ENCODE results near the gene IL31RA. TPM values are rescaled to one million over a fixed set of nuclear protein-coding genes. Genes with fewer than 3 reads are reported as not detected.

IL31RA gene
- total RNA-seq, 1 donor from 2014 or later, result not detected

DNA sequence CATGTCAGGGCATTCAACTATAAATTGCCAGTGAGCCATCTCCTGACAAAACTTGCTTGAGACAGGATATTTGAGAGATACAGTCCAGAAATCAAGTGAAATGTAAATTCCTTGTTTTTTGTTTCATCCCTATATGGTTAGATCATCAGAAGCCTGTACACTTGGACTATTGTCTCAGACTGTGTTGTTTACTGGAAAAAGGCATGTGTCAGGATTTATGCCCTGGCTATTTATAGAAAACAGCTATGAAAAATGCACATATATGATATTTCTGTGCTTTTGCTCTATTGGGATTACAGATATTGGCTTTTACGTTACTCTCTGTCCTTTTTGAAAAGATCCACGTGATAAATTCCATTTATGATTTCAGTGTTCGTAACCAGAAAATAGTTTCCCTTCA lies 44.2 kb downstream of the IL31RA start:
- Mint-ChIP-seq H3K36me3 (ENCODE audit: low read depth) (no peaks in the 10 kb centered on the region), H3K27me3 (ENCODE audit: low read depth) (peaks cover 3% of the 10 kb centered on the region), H3K4me1 (ENCODE audit: low read depth) (peaks cover 26% of the 10 kb centered on the region), H3K4me3 (ENCODE audit: low read depth) (no peak overlapping the region), H3K27ac (no peak overlapping the region), H3K9me3 (no peaks in the 10 kb centered on the region)
- intact Hi-C loops (cut with micrococcal nuclease), result no loop called here
- no peak for DNase-seq (ENCODE audit: low spot score)

DNA sequence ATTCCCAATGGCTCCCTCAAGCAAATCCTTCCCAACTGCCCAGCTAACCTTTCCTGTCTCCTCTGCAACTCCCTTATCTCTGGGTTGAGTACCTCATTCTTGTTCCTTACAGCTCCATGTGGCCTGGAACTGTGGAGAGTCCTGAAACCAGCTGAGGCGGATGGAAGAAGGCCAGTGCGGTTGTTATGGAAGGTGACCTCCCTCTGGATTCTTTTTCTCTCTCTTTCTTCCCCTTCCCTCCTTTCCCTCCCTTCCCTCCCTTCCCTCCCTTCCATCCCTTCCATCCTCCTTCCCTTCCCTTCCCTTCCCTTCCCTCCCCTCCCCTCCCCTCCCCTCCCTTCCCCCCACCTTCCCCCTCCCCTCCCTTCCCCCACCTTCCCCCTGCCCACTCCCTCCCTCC lies 45.1 kb downstream of the IL31RA start:
- H3K9me3 Mint-ChIP-seq, result no peaks in the 10 kb centered on the region
- H3K4me1 Mint-ChIP-seq (ENCODE audit: low read depth), result peaks cover 34% of the 10 kb centered on the region
- H3K27ac Mint-ChIP-seq, result no peak overlapping the region
- intact Hi-C loops (cut with micrococcal nuclease), result no loop called here
- H3K4me3 Mint-ChIP-seq (ENCODE audit: low read depth), result no peak overlapping the region
- H3K36me3 Mint-ChIP-seq (ENCODE audit: low read depth), result no peaks in the 10 kb centered on the region
- DNase-seq (ENCODE audit: low spot score), result no peak
- peaks cover 3% of the 10 kb centered on the region for H3K27me3 Mint-ChIP-seq (ENCODE audit: low read depth)

DNA sequence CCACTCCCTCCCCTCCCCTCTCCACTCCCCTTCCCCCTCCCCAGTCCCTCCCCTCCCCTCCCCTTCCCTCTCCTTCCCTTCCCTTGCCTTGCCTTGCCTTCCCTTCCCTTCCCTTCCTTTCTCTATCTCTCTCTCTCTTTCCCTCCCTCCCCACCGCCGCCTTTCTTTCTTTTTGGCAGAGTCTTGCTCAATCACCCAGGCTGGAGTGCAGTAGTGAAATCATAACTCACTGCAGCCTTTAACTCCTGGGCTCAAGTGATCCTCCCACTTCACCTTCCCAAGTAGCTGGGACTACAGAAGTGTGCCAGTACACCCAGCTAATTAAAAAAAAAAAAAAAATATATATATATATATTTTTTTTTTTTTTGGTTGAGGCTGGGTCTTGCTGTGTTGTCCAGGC lies 45.5 kb downstream of the IL31RA start:
- no peak overlapping the region for H3K27ac Mint-ChIP-seq
- H3K36me3 Mint-ChIP-seq (ENCODE audit: low read depth), result no peaks in the 10 kb centered on the region
- H3K27me3 Mint-ChIP-seq (ENCODE audit: low read depth), result peaks cover 3% of the 10 kb centered on the region
- no peak overlapping the region for H3K4me3 Mint-ChIP-seq (ENCODE audit: low read depth)
- no peak for DNase-seq (ENCODE audit: low spot score)
- H3K4me1 Mint-ChIP-seq (ENCODE audit: low read depth), result peaks cover 34% of the 10 kb centered on the region
- H3K9me3 Mint-ChIP-seq, result no peaks in the 10 kb centered on the region
- intact Hi-C loops (cut with micrococcal nuclease), result no loop called here

GRCh38 chr5:55897206-55897894 lies 46.2 kb downstream of the IL31RA start:
- DNase-seq (ENCODE audit: low spot score), result no peak
- Mint-ChIP-seq H3K27ac (no peak overlapping the region), H3K4me3 (ENCODE audit: low read depth) (no peak overlapping the region), H3K9me3 (no peaks in the 10 kb centered on the region), H3K4me1 (ENCODE audit: low read depth) (peaks cover 34% of the 10 kb centered on the region), H3K27me3 (ENCODE audit: low read depth) (peaks cover 3% of the 10 kb centered on the region), H3K36me3 (ENCODE audit: low read depth) (no peaks in the 10 kb centered on the region)
- intact Hi-C loops (cut with micrococcal nuclease), result no loop called here

GRCh38 chr5:55897905-55898304 lies 46.7 kb downstream of the IL31RA start:
- no peaks in the 10 kb centered on the region for H3K36me3 Mint-ChIP-seq (ENCODE audit: low read depth)
- peaks cover 39% of the 10 kb centered on the region for H3K4me1 Mint-ChIP-seq (ENCODE audit: low read depth)
- intact Hi-C loops (cut with micrococcal nuclease), result loop anchor here (2.0 kb wide), 1 partner anchor 41 kb away; no protein-coding TSS in a partner anchor
- no peaks in the 10 kb centered on the region for H3K9me3 Mint-ChIP-seq
- H3K4me3 Mint-ChIP-seq (ENCODE audit: low read depth), result no peak overlapping the region
- no peak overlapping the region for H3K27ac Mint-ChIP-seq
- no peak for DNase-seq (ENCODE audit: low spot score)
- H3K27me3 Mint-ChIP-seq (ENCODE audit: low read depth), result peaks cover 3% of the 10 kb centered on the region

GRCh38 chr5:55899344-55899743 lies 48.2 kb downstream of the IL31RA start:
- H3K4me1 Mint-ChIP-seq (ENCODE audit: low read depth), result peaks cover 48% of the 10 kb centered on the region
- no peaks in the 10 kb centered on the region for H3K9me3 Mint-ChIP-seq
- intact Hi-C loops (cut with micrococcal nuclease), result loop anchor here (2.0 kb wide), 1 partner anchor 43 kb away; no protein-coding TSS in a partner anchor
- H3K4me3 Mint-ChIP-seq (ENCODE audit: low read depth), result no peak overlapping the region
- H3K27ac Mint-ChIP-seq, result no peak overlapping the region
- no peak for DNase-seq (ENCODE audit: low spot score)
- H3K27me3 Mint-ChIP-seq (ENCODE audit: low read depth), result peaks cover 3% of the 10 kb centered on the region
- H3K36me3 Mint-ChIP-seq (ENCODE audit: low read depth), result no peaks in the 10 kb centered on the region

DNA sequence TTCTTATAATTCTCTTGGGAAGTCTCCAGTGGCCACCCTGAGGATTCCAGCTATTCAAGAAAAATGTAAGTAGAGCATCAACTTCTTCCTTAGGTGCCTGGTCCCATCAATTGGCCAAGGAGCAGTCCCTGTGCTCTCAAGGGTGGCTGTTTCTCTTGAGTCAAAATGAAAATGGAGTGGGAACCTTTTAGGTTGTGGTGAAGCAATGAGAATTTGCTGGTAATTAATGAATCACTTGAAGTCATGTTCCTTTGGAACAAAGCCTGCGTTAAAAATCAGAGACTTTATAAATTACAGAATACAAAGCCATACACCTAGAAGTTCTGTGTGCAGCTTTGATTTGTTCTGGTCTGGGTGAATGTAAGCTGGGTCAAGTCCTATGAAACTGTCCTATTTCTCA lies 48.9 kb downstream of the IL31RA start:
- H3K4me3 Mint-ChIP-seq (ENCODE audit: low read depth), result no peak overlapping the region
- H3K9me3 Mint-ChIP-seq, result no peaks in the 10 kb centered on the region
- DNase-seq (ENCODE audit: low spot score), result no peak
- H3K27me3 Mint-ChIP-seq (ENCODE audit: low read depth), result peaks cover 3% of the 10 kb centered on the region
- H3K4me1 Mint-ChIP-seq (ENCODE audit: low read depth), result peaks cover 47% of the 10 kb centered on the region
- H3K27ac Mint-ChIP-seq, result no peak overlapping the region
- intact Hi-C loops (cut with micrococcal nuclease), result loop anchor here (5.0 kb wide), 1 partner anchor 138 kb away; no protein-coding TSS in a partner anchor
- no peaks in the 10 kb centered on the region for H3K36me3 Mint-ChIP-seq (ENCODE audit: low read depth)

DNA sequence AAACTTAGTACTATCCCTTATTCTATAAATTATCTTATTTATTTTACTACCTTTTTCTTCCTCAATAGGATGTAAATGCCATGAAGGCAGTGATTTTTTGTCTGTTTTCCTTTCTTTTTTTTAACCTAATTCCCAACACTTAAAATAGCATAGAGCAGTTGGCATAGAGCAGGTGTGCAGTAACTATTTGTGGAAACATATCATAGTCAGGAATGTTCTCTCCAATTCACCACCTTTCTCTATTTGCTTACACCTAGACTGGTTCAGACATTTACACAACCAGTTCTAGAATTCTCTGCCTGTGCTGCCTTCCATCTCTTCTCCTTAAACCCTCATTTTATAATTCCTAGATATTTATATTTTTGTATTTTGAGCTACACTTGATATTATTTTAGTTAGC lies 49.6 kb downstream of the IL31RA start:
- no peak overlapping the region for H3K4me3 Mint-ChIP-seq (ENCODE audit: low read depth)
- H3K27me3 Mint-ChIP-seq (ENCODE audit: low read depth), result peaks cover 3% of the 10 kb centered on the region
- H3K27ac Mint-ChIP-seq, result no peak overlapping the region
- intact Hi-C loops (cut with micrococcal nuclease), result loop anchor here (5.0 kb wide), 1 partner anchor 138 kb away; no protein-coding TSS in a partner anchor
- DNase-seq (ENCODE audit: low spot score), result no peak
- peaks cover 51% of the 10 kb centered on the region for H3K4me1 Mint-ChIP-seq (ENCODE audit: low read depth)
- H3K36me3 Mint-ChIP-seq (ENCODE audit: low read depth), result no peaks in the 10 kb centered on the region
- no peaks in the 10 kb centered on the region for H3K9me3 Mint-ChIP-seq

DNA sequence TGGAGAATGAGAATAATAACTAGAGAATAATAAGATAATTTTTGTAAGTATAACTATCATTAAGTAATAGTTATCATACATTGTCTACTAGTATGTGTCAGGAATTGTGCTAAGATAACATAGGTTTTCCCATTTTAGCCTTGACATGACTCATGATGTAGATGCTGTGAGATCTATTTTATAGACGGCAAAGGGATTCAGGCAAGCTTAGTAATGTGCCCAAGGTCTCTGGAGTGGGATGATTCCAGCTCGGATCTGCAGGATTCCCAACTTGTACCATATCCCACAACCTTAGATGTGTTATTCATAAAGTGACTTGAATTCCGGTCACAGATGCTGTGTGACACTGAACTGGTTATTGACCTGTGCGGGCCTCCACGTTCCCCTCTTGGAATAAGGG lies 51.5 kb downstream of the IL31RA start:
- peak overlapping the region; percentile 13 for H3K4me3 Mint-ChIP-seq (ENCODE audit: low read depth)
- peak overlapping the region; percentile 60 for H3K27ac Mint-ChIP-seq

GRCh38 chr5:55903121-55903701 lies 52.1 kb downstream of the IL31RA start:
- Mint-ChIP-seq H3K4me3 (ENCODE audit: low read depth) (peak overlapping the region; percentile 13), H3K9me3 (no peaks in the 10 kb centered on the region), H3K27me3 (ENCODE audit: low read depth) (no peaks in the 10 kb centered on the region), H3K36me3 (ENCODE audit: low read depth) (no peaks in the 10 kb centered on the region), H3K4me1 (ENCODE audit: low read depth) (peaks cover 45% of the 10 kb centered on the region), H3K27ac (peak overlapping the region; percentile 60)
- peak; percentile 70 for DNase-seq (ENCODE audit: low spot score)
- intact Hi-C loops (cut with micrococcal nuclease), result loop anchor here (2.0 to 5.0 kb wide), 2 partner anchors 34 to 141 kb away; no protein-coding TSS in a partner anchor

More for the DNA sequence above, 51.5 kb downstream of the IL31RA start:
- intact Hi-C loops (cut with micrococcal nuclease), result loop anchor here (2.0 to 5.0 kb wide), 2 partner anchors 34 to 140 kb away; no protein-coding TSS in a partner anchor
- H3K27me3 Mint-ChIP-seq (ENCODE audit: low read depth), result no peaks in the 10 kb centered on the region
- peaks cover 49% of the 10 kb centered on the region for H3K4me1 Mint-ChIP-seq (ENCODE audit: low read depth)
- DNase-seq (ENCODE audit: low spot score), result no peak
- no peaks in the 10 kb centered on the region for H3K9me3 Mint-ChIP-seq
- no peaks in the 10 kb centered on the region for H3K36me3 Mint-ChIP-seq (ENCODE audit: low read depth)

GRCh38 chr5:55904152-55904551 lies 53.0 kb downstream of the IL31RA start:
- no peak overlapping the region for H3K4me3 Mint-ChIP-seq (ENCODE audit: low read depth)
- H3K4me1 Mint-ChIP-seq (ENCODE audit: low read depth), result peaks cover 45% of the 10 kb centered on the region
- no peak overlapping the region for H3K27ac Mint-ChIP-seq
- no peak for DNase-seq (ENCODE audit: low spot score)
- no peaks in the 10 kb centered on the region for H3K36me3 Mint-ChIP-seq (ENCODE audit: low read depth)
- no peaks in the 10 kb centered on the region for H3K27me3 Mint-ChIP-seq (ENCODE audit: low read depth)
- no peaks in the 10 kb centered on the region for H3K9me3 Mint-ChIP-seq
- intact Hi-C loops (cut with micrococcal nuclease), result loop anchor here (5.0 kb wide), 1 partner anchor 142 kb away; no protein-coding TSS in a partner anchor

- Mint-ChIP-seq H3K4me1 (ENCODE audit: low read depth) (peaks cover 35% of the 10 kb centered on the region), H3K9me3 (no peaks in the 10 kb centered on the region), H3K27me3 (ENCODE audit: low read depth) (no peaks in the 10 kb centered on the region), H3K27ac (no peak overlapping the region), H3K4me3 (ENCODE audit: low read depth) (no peak overlapping the region), H3K36me3 (ENCODE audit: low read depth) (no peaks in the 10 kb centered on the region)
- intact Hi-C loops (cut with micrococcal nuclease), result no loop called here
- no peak for DNase-seq (ENCODE audit: low spot score)
Measured at GRCh38 chr5:55905251-55905650, 54.1 kb downstream of the IL31RA start.

GRCh38 chr5:55907927-55908326 lies 56.8 kb downstream of the IL31RA start:
- no peak for DNase-seq (ENCODE audit: low spot score)
- H3K36me3 Mint-ChIP-seq (ENCODE audit: low read depth), result no peaks in the 10 kb centered on the region

More at GRCh38 chr5:55907927-55908326, 56.8 kb downstream of the IL31RA start:
- Mint-ChIP-seq H3K4me3 (ENCODE audit: low read depth) (no peak overlapping the region), H3K27ac (no peak overlapping the region), H3K9me3 (no peaks in the 10 kb centered on the region), H3K4me1 (ENCODE audit: low read depth) (peaks cover 27% of the 10 kb centered on the region), H3K27me3 (ENCODE audit: low read depth) (no peaks in the 10 kb centered on the region)
- intact Hi-C loops (cut with micrococcal nuclease), result no loop called here
